Activated naive CD4-positive, alpha-beta T cell treated with anti-CD3 and anti-CD28 coated beads for 36 hours (primary cell): ENCODE data around the gene PARK7. TPM values are rescaled to one million over a fixed set of nuclear protein-coding genes. Genes with fewer than 3 reads are reported as not detected.
A peak's percentile ranks its signal among the peaks of the same experiment; 100 is the strongest.

Experiments used
- CTCF ChIA-PET: fragments of 350-600 bp; sonication (Branson Sonifier 250); formaldehyde crosslinking; loops from one replicate; lab custom pipeline; 2021; ENCODE audit warnings: antibody characterized with exemption; lab: Charles Lee
- DNase-seq: peaks from one replicate; pipeline ENCODE4 v3.0.0-alpha.2; 2020
- H3K27ac Mint-ChIP-seq: one replicate; pipeline ENCODE4 v1.8.0; 2021; ENCODE audit warnings: mild to moderate bottlenecking, mixed read lengths
- H3K27me3 Mint-ChIP-seq: one replicate; pipeline ENCODE4 v1.8.0; 2021; ENCODE audit warnings: low read depth, mixed read lengths
- H3K36me3 Mint-ChIP-seq: one replicate; pipeline ENCODE4 v1.8.0; 2021; ENCODE audit warnings: low read depth, mixed read lengths
- H3K4me1 Mint-ChIP-seq: one replicate; pipeline ENCODE4 v1.8.0; 2021; ENCODE audit warnings: low read depth, mixed read lengths
- H3K4me3 Mint-ChIP-seq: one replicate; pipeline ENCODE4 v1.8.0; 2021; ENCODE audit warnings: mild to moderate bottlenecking, moderate library complexity, mixed read lengths
- H3K9me3 Mint-ChIP-seq: one replicate; pipeline ENCODE4 v1.8.0; 2021; ENCODE audit warnings: mixed read lengths
- intact Hi-C: fragments of 100-400 bp; cut with micrococcal nuclease; formaldehyde crosslinking; loops from one replicate; pipeline ENCODE4 v1.15.1; 2023
- total RNA-seq, 2 experiments: library from RNA; stranded (reverse); gene quantifications; one replicate each; pipeline ENCODE4 v1.2.3, GENCODE V29; 2021

PARK7 gene
- total RNA-seq, 2 experiments from 2014 or later: 373 to 397 TPM

GRCh38 chr1:7967651-7968050 is 6.1 kb downstream of the PARK7 start:
- peaks cover 58% of the 10 kb centered on the region for H3K36me3 Mint-ChIP-seq
- H3K4me3 Mint-ChIP-seq: no peak overlapping the region
- H3K9me3 Mint-ChIP-seq: no peaks in the 10 kb centered on the region
- no peaks in the 10 kb centered on the region for H3K27me3 Mint-ChIP-seq
- intact Hi-C loops: no loop called here
- DNase-seq: no peak
- peaks cover 44% of the 10 kb centered on the region for H3K4me1 Mint-ChIP-seq
- H3K27ac Mint-ChIP-seq: peak overlapping the region; percentile 2
- CTCF ChIA-PET: no interaction called here

DNA sequence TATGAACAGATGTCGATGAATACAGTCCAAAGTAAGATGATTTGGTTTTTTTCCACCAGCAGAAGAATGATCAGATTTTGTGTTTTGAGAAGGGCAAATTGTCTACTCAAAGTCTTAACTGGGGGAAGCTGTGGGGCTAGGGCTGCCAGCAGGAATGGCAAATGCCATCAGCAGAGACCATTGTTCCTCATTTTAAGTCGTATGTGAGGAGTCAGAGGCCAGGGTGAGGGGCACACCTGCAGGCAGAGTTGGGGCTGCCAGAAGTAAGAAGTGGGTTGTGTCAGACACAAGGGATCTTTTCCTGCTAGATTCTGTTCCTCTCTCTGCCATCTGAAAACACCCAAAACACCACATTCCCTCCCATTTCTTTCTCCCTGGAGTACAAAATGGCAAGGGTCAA is 8.7 kb downstream of the PARK7 start:
- H3K27me3 Mint-ChIP-seq: no peaks in the 10 kb centered on the region
- CTCF ChIA-PET: interaction anchor here (1.1 kb wide), 1 partner anchor 13 kb away, joined by 3 read pairs; no protein-coding TSS in a partner anchor

DNA sequence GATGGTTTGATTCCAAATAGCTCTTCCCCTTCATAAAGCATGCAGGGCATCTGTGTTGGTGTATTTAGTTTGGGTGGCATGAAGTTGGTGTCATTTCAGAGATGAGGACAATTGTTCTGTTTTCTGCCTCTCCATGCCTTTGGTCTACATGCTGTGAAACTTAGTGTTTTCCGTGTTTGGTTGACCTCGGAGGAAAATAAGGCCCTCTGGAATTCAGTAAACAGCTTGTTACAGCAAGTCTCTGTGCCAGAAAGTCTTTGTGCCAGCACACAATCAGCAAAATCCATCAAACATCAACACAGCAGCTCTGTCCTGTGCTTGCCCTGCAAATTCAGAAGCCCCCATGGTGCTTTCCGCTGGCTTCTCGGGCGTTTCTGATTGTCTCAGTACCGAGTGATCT is 9.5 kb downstream of the PARK7 start:
- H3K9me3 Mint-ChIP-seq: no peaks in the 10 kb centered on the region
- no peaks in the 10 kb centered on the region for H3K27me3 Mint-ChIP-seq
- no peak overlapping the region for H3K4me3 Mint-ChIP-seq
- no peak overlapping the region for H3K27ac Mint-ChIP-seq
- H3K4me1 Mint-ChIP-seq: peaks cover 16% of the 10 kb centered on the region
- peaks cover 42% of the 10 kb centered on the region for H3K36me3 Mint-ChIP-seq
- intact Hi-C loops: no loop called here
- DNase-seq: no peak
- CTCF ChIA-PET: no interaction called here

More for the DNA sequence above, 8.7 kb downstream of the PARK7 start:
- intact Hi-C loops: no loop called here
- Mint-ChIP-seq H3K4me3 (no peak overlapping the region), H3K27ac (peak overlapping the region; percentile 56), H3K36me3 (peaks cover 44% of the 10 kb centered on the region), H3K9me3 (no peaks in the 10 kb centered on the region), H3K4me1 (peaks cover 22% of the 10 kb centered on the region)
- no peak for DNase-seq

GRCh38 chr1:7972285-7972684 is 10.8 kb downstream of the PARK7 start:
- no peak for DNase-seq
- Mint-ChIP-seq H3K27ac (no peak overlapping the region), H3K9me3 (no peaks in the 10 kb centered on the region), H3K4me3 (no peak overlapping the region), H3K4me1 (peaks cover 6% of the 10 kb centered on the region), H3K36me3 (peaks cover 38% of the 10 kb centered on the region), H3K27me3 (no peaks in the 10 kb centered on the region)
- intact Hi-C loops: no loop called here
- CTCF ChIA-PET: interaction anchor here (0.6 kb wide), 1 partner anchor 116 kb away, joined by 3 read pairs; no protein-coding TSS in a partner anchor

DNA sequence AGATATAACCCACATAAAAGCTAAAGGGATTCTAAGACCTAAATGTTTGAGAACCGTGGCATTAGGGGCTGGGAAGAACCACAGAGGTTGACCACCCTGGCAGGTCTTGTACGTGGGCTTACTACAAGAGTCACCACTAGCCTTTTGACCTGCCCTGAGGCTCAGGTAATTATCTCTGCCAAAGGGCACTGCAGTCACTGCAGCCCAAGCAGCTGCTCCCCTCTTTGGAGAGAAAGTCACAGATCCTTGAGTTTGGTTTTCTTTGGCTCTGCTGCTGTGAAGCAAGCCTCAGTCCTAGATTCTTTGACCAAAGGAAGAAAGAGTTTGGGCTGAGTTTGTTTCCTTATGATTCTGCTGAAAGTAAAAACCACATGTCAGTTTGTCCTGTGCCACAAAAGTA is 11.6 kb downstream of the PARK7 start:
- intact Hi-C loops: no loop called here
- CTCF ChIA-PET: interaction anchor here (0.6 kb wide), 1 partner anchor 115 kb away, joined by 3 read pairs; no protein-coding TSS in a partner anchor
- H3K4me1 Mint-ChIP-seq: peaks cover 4% of the 10 kb centered on the region
- H3K9me3 Mint-ChIP-seq: no peaks in the 10 kb centered on the region
- H3K4me3 Mint-ChIP-seq: no peak overlapping the region
- H3K27ac Mint-ChIP-seq: no peak overlapping the region
- no peak for DNase-seq
- H3K36me3 Mint-ChIP-seq: peaks cover 41% of the 10 kb centered on the region
- H3K27me3 Mint-ChIP-seq: no peaks in the 10 kb centered on the region

DNA sequence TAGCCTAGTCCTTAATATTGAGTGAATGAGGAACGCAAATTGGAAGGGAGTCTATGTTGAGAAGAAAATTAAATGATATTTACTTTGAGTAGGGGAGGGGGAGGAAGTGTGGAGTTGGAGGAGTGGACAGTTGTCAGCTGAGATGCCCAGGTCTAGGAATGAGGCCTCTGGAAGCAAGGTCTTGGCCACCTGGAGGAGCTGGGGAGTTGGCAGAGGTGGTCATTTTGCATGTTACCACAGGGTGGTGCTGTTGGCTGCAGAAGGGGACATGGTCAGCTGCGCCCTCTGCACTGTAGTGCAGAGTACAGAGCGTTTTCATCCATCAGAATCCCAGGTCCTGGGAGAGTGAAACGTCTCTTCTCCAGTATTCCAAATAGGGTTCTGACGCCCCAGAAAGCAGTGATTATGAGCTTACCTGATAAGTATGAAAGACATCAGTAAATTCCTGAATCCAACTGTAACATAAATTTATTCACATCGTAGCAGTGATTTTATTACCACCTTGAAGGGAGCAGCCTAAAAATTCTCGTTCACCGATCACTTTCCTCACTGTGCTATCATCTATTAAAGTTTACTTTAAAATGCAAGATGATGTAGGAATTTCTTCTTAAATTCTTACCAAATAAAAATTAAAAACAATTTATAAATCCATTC is 13.8 kb downstream of the PARK7 start:
- H3K27ac Mint-ChIP-seq: peak overlapping the region; percentile 28
- CTCF ChIA-PET: interaction anchor here (0.5 to 2.0 kb wide), 10 partner anchors 10 to 1096 kb away, joined by 3 to 12 read pairs (median 4); partner anchors contain the start of gene TNFRSF9
- H3K9me3 Mint-ChIP-seq: no peaks in the 10 kb centered on the region
- no peak overlapping the region for H3K4me3 Mint-ChIP-seq
- peaks cover 2% of the 10 kb centered on the region for H3K4me1 Mint-ChIP-seq
- intact Hi-C loops: no loop called here
- no peaks in the 10 kb centered on the region for H3K27me3 Mint-ChIP-seq
- peak; percentile 56 for DNase-seq
- H3K36me3 Mint-ChIP-seq: peaks cover 41% of the 10 kb centered on the region

GRCh38 chr1:7980984-7981383 is 19.5 kb downstream of the PARK7 start:
- intact Hi-C loops: no loop called here
- H3K27me3 Mint-ChIP-seq: no peaks in the 10 kb centered on the region
- DNase-seq: no peak
- peaks cover 37% of the 10 kb centered on the region for H3K36me3 Mint-ChIP-seq
- CTCF ChIA-PET: interaction anchor here (1.1 to 1.2 kb wide), 2 partner anchors 15 to 35 kb away, joined by 4 to 6 read pairs; no protein-coding TSS in a partner anchor
- H3K9me3 Mint-ChIP-seq: no peaks in the 10 kb centered on the region
- H3K4me3 Mint-ChIP-seq: no peak overlapping the region
- H3K4me1 Mint-ChIP-seq: peaks cover 5% of the 10 kb centered on the region
- H3K27ac Mint-ChIP-seq: no peak overlapping the region

GRCh38 chr1:7983086-7983778 is 21.7 kb downstream of the PARK7 start:
- H3K4me3 Mint-ChIP-seq: no peak overlapping the region
- H3K9me3 Mint-ChIP-seq: no peaks in the 10 kb centered on the region
- intact Hi-C loops: no loop called here
- H3K27me3 Mint-ChIP-seq: no peaks in the 10 kb centered on the region
- peaks cover 42% of the 10 kb centered on the region for H3K36me3 Mint-ChIP-seq
- H3K27ac Mint-ChIP-seq: no peak overlapping the region
- peaks cover 5% of the 10 kb centered on the region for H3K4me1 Mint-ChIP-seq
- CTCF ChIA-PET: interaction anchor here (0.6 to 2.4 kb wide), 8 partner anchors 13 to 743 kb away, joined by 3 to 9 read pairs (median 3); no protein-coding TSS in a partner anchor
- DNase-seq: no peak

GRCh38 chr1:7984811-7985210 is 23.3 kb downstream of the PARK7 start:
- no peaks in the 10 kb centered on the region for H3K27me3 Mint-ChIP-seq

DNA sequence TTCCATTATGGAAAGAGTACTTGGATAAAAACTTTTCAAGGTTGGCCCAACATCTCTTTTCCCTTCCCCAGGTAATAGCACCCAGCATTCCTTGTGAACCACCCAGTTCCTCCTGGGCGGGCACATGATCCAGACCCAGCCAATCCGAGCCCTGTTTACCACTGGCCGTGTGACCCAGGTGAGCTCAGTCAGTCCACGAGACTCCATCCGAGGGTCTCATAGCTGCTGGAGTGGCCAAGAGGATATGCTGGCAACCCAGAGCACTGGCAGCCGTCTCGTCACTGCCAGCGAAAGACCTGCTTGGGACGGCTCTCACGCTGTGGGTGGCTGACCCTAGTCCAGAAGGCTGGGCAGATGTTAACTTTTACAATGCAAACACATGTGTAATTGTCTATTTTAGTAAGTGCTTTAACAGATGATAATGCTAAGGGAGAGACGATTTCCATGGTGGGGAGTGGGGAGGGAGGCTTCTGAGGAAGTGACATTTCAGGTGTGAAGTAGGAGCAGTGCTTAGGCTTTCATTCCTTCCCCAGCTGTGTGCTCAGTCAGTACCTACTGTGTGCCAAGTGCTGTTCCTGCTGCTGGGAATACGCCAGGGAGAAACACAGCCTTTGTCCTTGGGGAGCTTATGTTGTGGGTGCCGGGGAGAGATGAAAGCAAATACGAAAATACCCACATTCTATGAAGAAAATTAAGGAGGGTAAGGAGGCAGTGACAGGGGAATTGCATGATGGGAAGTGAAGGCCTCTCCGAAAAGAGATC is 24.5 kb downstream of the PARK7 start:
- no peaks in the 10 kb centered on the region for H3K27me3 Mint-ChIP-seq
- intact Hi-C loops: no loop called here
- H3K4me1 Mint-ChIP-seq: peaks cover 5% of the 10 kb centered on the region
- H3K9me3 Mint-ChIP-seq: no peaks in the 10 kb centered on the region
- no peak overlapping the region for H3K27ac Mint-ChIP-seq
- H3K4me3 Mint-ChIP-seq: no peak overlapping the region
- peaks cover 46% of the 10 kb centered on the region for H3K36me3 Mint-ChIP-seq
- CTCF ChIA-PET: interaction anchor here (2.3 kb wide), 1 partner anchor 11 kb away, joined by 10 read pairs; no protein-coding TSS in a partner anchor
- no peak for DNase-seq

More at GRCh38 chr1:7984811-7985210, 23.3 kb downstream of the PARK7 start:
- H3K36me3 Mint-ChIP-seq: peaks cover 42% of the 10 kb centered on the region
- no peaks in the 10 kb centered on the region for H3K9me3 Mint-ChIP-seq
- no peak for DNase-seq
- CTCF ChIA-PET: interaction anchor here (0.8 to 2.4 kb wide), 5 partner anchors 9 to 365 kb away, joined by 3 to 10 read pairs (median 3); no protein-coding TSS in a partner anchor
- peaks cover 5% of the 10 kb centered on the region for H3K4me1 Mint-ChIP-seq
- H3K4me3 Mint-ChIP-seq: no peak overlapping the region
- intact Hi-C loops: no loop called here
- H3K27ac Mint-ChIP-seq: no peak overlapping the region

DNA sequence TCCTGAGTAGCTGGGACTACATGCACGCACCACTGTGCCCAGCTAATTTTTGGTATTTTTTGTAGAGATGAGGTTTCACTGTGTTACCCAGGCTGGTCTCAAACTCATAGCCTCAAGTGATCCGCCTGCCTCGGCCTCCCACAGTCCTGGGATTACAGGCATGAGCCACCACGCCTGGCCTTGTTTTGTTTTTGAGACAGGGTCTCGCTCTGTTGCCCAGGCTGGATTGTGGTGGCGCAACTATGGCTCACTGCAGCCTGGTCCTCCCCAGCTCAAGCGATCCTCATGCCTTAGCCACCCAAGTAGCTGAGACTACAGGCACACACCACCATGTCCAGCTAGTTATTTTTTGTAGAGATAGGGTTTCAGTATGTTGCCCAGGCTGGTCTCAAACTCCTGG is 26.0 kb downstream of the PARK7 start:
- DNase-seq: no peak

GRCh38 chr1:7988576-7988975 is 27.1 kb downstream of the PARK7 start:
- H3K36me3 Mint-ChIP-seq: peaks cover 36% of the 10 kb centered on the region
- intact Hi-C loops: no loop called here
- no peaks in the 10 kb centered on the region for H3K9me3 Mint-ChIP-seq
- H3K27ac Mint-ChIP-seq: no peak overlapping the region
- H3K4me3 Mint-ChIP-seq: no peak overlapping the region
- H3K27me3 Mint-ChIP-seq: no peaks in the 10 kb centered on the region
- DNase-seq: no peak
- H3K4me1 Mint-ChIP-seq: no peaks in the 10 kb centered on the region
- CTCF ChIA-PET: interaction anchor here (0.7 to 1.8 kb wide), 2 partner anchors 27 to 177 kb away, joined by 6 read pairs; no protein-coding TSS in a partner anchor

More for the DNA sequence above, 26.0 kb downstream of the PARK7 start:
- intact Hi-C loops: no loop called here
- Mint-ChIP-seq H3K4me3 (no peak overlapping the region), H3K36me3 (peaks cover 39% of the 10 kb centered on the region), H3K27me3 (no peaks in the 10 kb centered on the region), H3K4me1 (peaks cover under 1% of the 10 kb centered on the region), H3K27ac (no peak overlapping the region), H3K9me3 (no peaks in the 10 kb centered on the region)
- CTCF ChIA-PET: interaction anchor here (0.5 kb wide), 1 partner anchor 319 kb away, joined by 3 read pairs; no protein-coding TSS in a partner anchor
